ENCODE data around the gene SLC6A15. TPM values are rescaled to one million over a fixed set of nuclear protein-coding genes. Genes with fewer than 3 reads are reported as not detected.

SLC6A15 gene
- total RNA-seq, 1 experiment from 2014 or later: not detected

GRCh38 chr12:84874825-84875139, 37.8 kb downstream of the SLC6A15 start:
- Mint-ChIP-seq H3K27ac (ENCODE audit: unreplicated experiment) (no peak overlapping the region), H3K9me3 (ENCODE audit: low read depth, unreplicated experiment) (no peaks in the 10 kb centered on the region), H3K36me3 (ENCODE audit: insufficient read depth, unreplicated experiment) (no peaks in the 10 kb centered on the region), H3K4me3 (ENCODE audit: low read depth, unreplicated experiment) (no peak overlapping the region), H3K4me1 (ENCODE audit: low read depth, unreplicated experiment) (no peaks in the 10 kb centered on the region), H3K27me3 (ENCODE audit: unreplicated experiment) (no peaks in the 10 kb centered on the region)
- no TSS peak for BruUV-seq (replicated peaks)
- CTCF ChIA-PET: interaction anchor here (3.0 kb wide), 1 partner anchor 155 kb away, joined by 26 read pairs; no protein-coding TSS in a partner anchor
- no peak for DNase-seq
- intact Hi-C loops (cut with micrococcal nuclease; ENCODE audit: unreplicated experiment): loop anchor here (1.0 to 10.0 kb wide), 3 partner anchors 155 to 570 kb away; no protein-coding TSS in a partner anchor
- TF ChIP-seq CTCF (IDR thresholded peaks at IDR 0.05; ENCODE audit: unreplicated experiment): no peak

- intact Hi-C loops (cut with micrococcal nuclease; ENCODE audit: unreplicated experiment): loop anchor here (1.0 to 10.0 kb wide), 3 partner anchors 155 to 571 kb away; no protein-coding TSS in a partner anchor
- Mint-ChIP-seq H3K4me1 (ENCODE audit: low read depth, unreplicated experiment) (no peaks in the 10 kb centered on the region), H3K9me3 (ENCODE audit: low read depth, unreplicated experiment) (no peaks in the 10 kb centered on the region), H3K36me3 (ENCODE audit: insufficient read depth, unreplicated experiment) (no peaks in the 10 kb centered on the region), H3K4me3 (ENCODE audit: low read depth, unreplicated experiment) (no peak overlapping the region), H3K27me3 (ENCODE audit: unreplicated experiment) (no peaks in the 10 kb centered on the region), H3K27ac (ENCODE audit: unreplicated experiment) (no peak overlapping the region)
- BruUV-seq (replicated peaks): no TSS peak
- no peak for DNase-seq
- CTCF ChIA-PET: interaction anchor here (3.0 kb wide), 1 partner anchor 156 kb away, joined by 26 read pairs; no protein-coding TSS in a partner anchor
- peak; percentile 36 for TF ChIP-seq CTCF (IDR thresholded peaks at IDR 0.05; ENCODE audit: unreplicated experiment)
Observed at GRCh38 chr12:84874125-84874824, 38.3 kb downstream of the SLC6A15 start.

GRCh38 chr12:84862186-84862585, 50.4 kb downstream of the SLC6A15 start:
- BruUV-seq (replicated peaks): no TSS peak
- CTCF ChIA-PET: no interaction called here
- no peak overlapping the region for H3K27ac Mint-ChIP-seq (ENCODE audit: unreplicated experiment)
- H3K4me1 Mint-ChIP-seq (ENCODE audit: low read depth, unreplicated experiment): no peaks in the 10 kb centered on the region
- no peak for TF ChIP-seq CTCF (IDR thresholded peaks at IDR 0.05; ENCODE audit: unreplicated experiment)
- no peak overlapping the region for H3K4me3 Mint-ChIP-seq (ENCODE audit: low read depth, unreplicated experiment)
- no peaks in the 10 kb centered on the region for H3K27me3 Mint-ChIP-seq (ENCODE audit: unreplicated experiment)
- no peak for DNase-seq
- H3K36me3 Mint-ChIP-seq (ENCODE audit: insufficient read depth, unreplicated experiment): no peaks in the 10 kb centered on the region
- intact Hi-C loops (cut with micrococcal nuclease; ENCODE audit: unreplicated experiment): no loop called here
- H3K9me3 Mint-ChIP-seq (ENCODE audit: low read depth, unreplicated experiment): no peaks in the 10 kb centered on the region

DNA sequence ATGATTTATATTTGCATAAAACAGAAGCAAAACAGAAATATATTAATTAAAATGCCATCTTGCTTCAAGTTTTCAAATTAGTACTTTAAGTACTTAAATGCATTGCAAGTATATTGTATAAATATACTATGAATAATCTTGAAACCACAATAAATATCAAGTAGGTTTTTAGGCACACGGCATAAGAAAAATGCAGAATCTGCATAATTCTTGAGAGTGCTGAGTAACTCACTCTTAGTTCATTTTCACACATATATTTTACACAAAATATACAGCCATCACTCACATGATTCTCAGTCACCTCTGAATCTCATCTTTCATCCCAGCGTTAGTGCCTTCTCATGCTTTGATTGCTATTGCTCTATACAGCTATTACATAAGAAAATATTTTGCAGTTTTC, 51.9 kb downstream of the SLC6A15 start:
- intact Hi-C loops (cut with micrococcal nuclease; ENCODE audit: unreplicated experiment): no loop called here
- Mint-ChIP-seq H3K27me3 (ENCODE audit: unreplicated experiment) (no peaks in the 10 kb centered on the region), H3K9me3 (ENCODE audit: low read depth, unreplicated experiment) (no peaks in the 10 kb centered on the region), H3K4me1 (ENCODE audit: low read depth, unreplicated experiment) (no peaks in the 10 kb centered on the region), H3K27ac (ENCODE audit: unreplicated experiment) (no peak overlapping the region), H3K4me3 (ENCODE audit: low read depth, unreplicated experiment) (no peak overlapping the region), H3K36me3 (ENCODE audit: insufficient read depth, unreplicated experiment) (no peaks in the 10 kb centered on the region)
- CTCF ChIA-PET: no interaction called here
- DNase-seq: no peak
- no peak for TF ChIP-seq CTCF (IDR thresholded peaks at IDR 0.05; ENCODE audit: unreplicated experiment)
- BruUV-seq (replicated peaks): no TSS peak

Measured in Calu3 (cell line).